Endothelial cell (in vitro differentiated cells): Measurements from ENCODE around the gene ECE1. TPM values are rescaled to one million over a fixed set of nuclear protein-coding genes. Genes with fewer than 3 reads are reported as not detected.
A peak's percentile ranks its signal among the peaks of the same experiment; 100 is the strongest.

Experiments used
- DNase-seq: peaks from one replicate; pipeline ENCODE4 v3.0.0; 2021; ENCODE audit warnings: low spot score
- H3K27ac Mint-ChIP-seq: one replicate; pipeline ENCODE4 v1.8.0; 2021; ENCODE audit warnings: mixed read lengths, inconsistent platforms; ENCODE audit not compliant: unreplicated experiment
- H3K27me3 Mint-ChIP-seq: one replicate; pipeline ENCODE4 v1.8.0; 2021; ENCODE audit warnings: mild to moderate bottlenecking, moderate library complexity, mixed read lengths, inconsistent platforms; ENCODE audit not compliant: unreplicated experiment
- H3K36me3 Mint-ChIP-seq: one replicate; pipeline ENCODE4 v1.8.0; 2021; ENCODE audit warnings: mild to moderate bottlenecking, low read depth, mixed read lengths, inconsistent platforms; ENCODE audit not compliant: unreplicated experiment
- H3K4me1 Mint-ChIP-seq: one replicate; pipeline ENCODE4 v1.8.0; 2021; ENCODE audit warnings: mild to moderate bottlenecking, mixed read lengths, inconsistent platforms; ENCODE audit not compliant: unreplicated experiment
- H3K4me3 Mint-ChIP-seq: one replicate; pipeline ENCODE4 v1.8.0; 2021; ENCODE audit warnings: mild to moderate bottlenecking, mixed read lengths, inconsistent platforms; ENCODE audit not compliant: unreplicated experiment
- H3K9me3 Mint-ChIP-seq: one replicate; pipeline ENCODE4 v1.8.0; 2021; ENCODE audit warnings: mixed read lengths, inconsistent platforms; ENCODE audit not compliant: unreplicated experiment
- CTCF ChIP-seq: fragments of 200-600 bp; sonication (generic); IDR thresholded peaks from one replicate; pipeline ENCODE4 v1.5.0; 2021; ENCODE audit warnings: antibody characterized with exemption; ENCODE audit not compliant: unreplicated experiment
- total RNA-seq: library from RNA; stranded (reverse); fragmentation: NEBNext Ultra II Directional; extraction: Animal tissue kit (Norgen Biotek cat#: 25700); gene quantifications from one replicate; pipeline ENCODE4 v1.2.1, GENCODE V29; 2021; ENCODE audit not compliant: unreplicated experiment

Gene ECE1
- total RNA-seq, 1 donor from 2014 or later: 328 TPM

GRCh38 chr1:21325231-21325718 lies 35.0 kb upstream of the ECE1 start:
- peak overlapping the region; percentile 37 for H3K4me3 Mint-ChIP-seq
- peaks cover 4% of the 10 kb centered on the region for H3K36me3 Mint-ChIP-seq
- peaks cover 9% of the 10 kb centered on the region for H3K27me3 Mint-ChIP-seq
- peak overlapping the region; percentile 78 for H3K27ac Mint-ChIP-seq
- H3K4me1 Mint-ChIP-seq: peaks cover 86% of the 10 kb centered on the region
- H3K9me3 Mint-ChIP-seq: no peaks in the 10 kb centered on the region
- no peak for DNase-seq
- no peak for TF ChIP-seq CTCF

DNA sequence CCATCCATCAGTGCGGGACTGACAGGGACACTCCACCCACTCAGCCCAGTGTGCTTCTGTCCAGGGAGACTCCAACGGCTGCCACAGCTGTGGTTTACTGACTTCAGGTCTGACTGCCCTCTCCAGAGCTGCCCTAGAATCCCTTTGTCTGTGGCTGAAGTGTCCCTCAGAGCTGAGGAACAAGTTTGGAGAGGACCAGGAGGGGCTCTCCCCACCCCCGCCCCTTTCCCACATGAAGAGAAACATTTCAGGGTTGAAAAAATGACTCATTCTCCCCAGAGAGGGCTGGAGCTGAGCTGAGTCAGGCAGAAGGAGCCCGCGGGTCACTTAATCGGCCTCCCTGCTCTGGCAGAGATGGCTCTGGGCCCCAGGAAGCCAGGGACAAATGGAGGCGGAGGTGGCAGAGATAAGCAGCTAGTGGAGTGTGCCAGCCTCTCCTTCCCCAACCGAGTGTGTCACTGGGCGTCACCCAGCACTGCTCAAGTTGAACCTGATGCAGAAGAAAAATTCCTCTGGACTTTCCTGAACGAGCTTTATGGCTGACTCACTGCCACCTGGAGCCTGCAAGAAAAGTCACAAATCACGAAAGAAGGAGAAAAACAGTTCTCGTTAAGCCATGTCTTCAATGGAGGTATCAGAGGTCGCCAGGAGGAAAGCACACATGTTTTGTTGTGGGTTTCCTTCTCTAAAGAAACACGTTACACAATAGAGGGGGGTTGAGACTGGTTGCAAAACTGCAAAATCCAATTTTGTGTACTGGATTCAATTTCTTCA lies 34.3 kb upstream of the ECE1 start:
- H3K4me1 Mint-ChIP-seq: peaks cover 89% of the 10 kb centered on the region
- no peak overlapping the region for H3K4me3 Mint-ChIP-seq

GRCh38 chr1:21323091-21323490 lies 32.8 kb upstream of the ECE1 start:
- Mint-ChIP-seq H3K4me3 (no peak overlapping the region), H3K27ac (peak overlapping the region; percentile 96), H3K36me3 (peaks cover 9% of the 10 kb centered on the region), H3K4me1 (peaks cover 91% of the 10 kb centered on the region), H3K9me3 (no peaks in the 10 kb centered on the region), H3K27me3 (peaks cover 10% of the 10 kb centered on the region)
- DNase-seq: peak; percentile 52
- TF ChIP-seq CTCF: no peak

More for the DNA sequence above, 34.3 kb upstream of the ECE1 start:
- DNase-seq: no peak
- Mint-ChIP-seq H3K27me3 (peaks cover 11% of the 10 kb centered on the region), H3K9me3 (no peaks in the 10 kb centered on the region), H3K36me3 (peaks cover 11% of the 10 kb centered on the region), H3K27ac (peak overlapping the region; percentile 48)
- TF ChIP-seq CTCF: no peak

DNA sequence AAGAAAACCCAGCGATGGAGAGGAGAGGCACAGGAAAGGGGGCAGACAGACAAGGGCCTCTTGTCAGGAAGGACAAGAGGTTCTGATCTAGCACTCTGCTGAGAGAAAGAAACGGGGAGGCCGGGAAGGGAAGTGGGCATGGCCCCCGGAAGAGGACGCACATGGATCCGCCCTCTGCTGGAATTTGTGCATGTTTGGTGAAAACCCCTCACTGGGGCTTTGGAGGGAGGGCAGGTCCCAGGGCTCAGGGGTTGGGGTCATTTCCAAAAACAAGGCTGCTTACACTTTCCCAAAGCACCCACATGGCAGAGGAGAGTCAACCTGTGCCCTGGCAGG lies 32.4 kb upstream of the ECE1 start:
- Mint-ChIP-seq H3K4me1 (peaks cover 95% of the 10 kb centered on the region), H3K4me3 (no peak overlapping the region), H3K36me3 (peaks cover 8% of the 10 kb centered on the region), H3K27ac (peak overlapping the region; percentile 96), H3K27me3 (peaks cover 10% of the 10 kb centered on the region), H3K9me3 (no peaks in the 10 kb centered on the region)
- no peak for DNase-seq
- no peak for TF ChIP-seq CTCF

DNA sequence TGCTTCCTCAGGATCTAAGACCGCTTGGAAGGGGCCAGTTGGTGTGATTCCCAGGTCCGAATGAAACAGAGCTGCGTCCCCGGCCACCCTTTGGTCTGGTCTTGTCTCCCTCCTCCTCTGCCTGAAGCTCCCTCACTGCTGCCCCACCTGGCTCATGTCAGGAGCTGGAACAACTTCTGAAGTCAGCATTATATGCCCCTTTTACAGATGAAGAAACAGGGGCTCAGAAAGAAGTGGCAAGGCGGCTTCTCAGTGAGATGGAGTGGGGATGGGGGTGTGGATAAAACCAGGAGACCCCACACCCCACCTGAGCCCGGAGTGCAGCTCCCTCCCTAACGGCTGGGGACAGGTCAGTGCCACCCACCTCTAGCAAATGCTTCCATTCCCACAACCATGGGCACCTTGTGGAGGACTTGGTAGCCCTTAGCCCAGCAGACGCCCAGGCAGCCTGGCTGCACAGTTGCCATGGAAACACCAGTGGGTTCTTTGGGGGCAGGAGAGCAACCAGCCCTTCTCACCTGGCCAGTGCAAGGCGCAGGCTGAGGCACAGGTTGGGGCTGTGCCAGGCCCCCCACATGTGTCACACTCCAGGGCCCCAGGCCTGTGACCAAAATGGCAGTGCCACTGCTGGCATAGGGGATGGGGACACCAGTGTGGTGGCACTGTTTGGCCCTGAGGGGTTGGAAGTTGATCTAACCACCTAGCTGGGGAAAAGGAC lies 31.9 kb upstream of the ECE1 start:
- no peak for DNase-seq
- TF ChIP-seq CTCF: no peak
- no peak overlapping the region for H3K4me3 Mint-ChIP-seq

More for the DNA sequence above, 31.9 kb upstream of the ECE1 start:
- Mint-ChIP-seq H3K27ac (peak overlapping the region; percentile 96), H3K36me3 (peaks cover 8% of the 10 kb centered on the region), H3K9me3 (no peaks in the 10 kb centered on the region), H3K27me3 (peaks cover 9% of the 10 kb centered on the region), H3K4me1 (peaks cover 92% of the 10 kb centered on the region)
